Osteocyte (in vitro differentiated cells): ENCODE results near the gene PLCB1. TPM values are rescaled to one million over a fixed set of nuclear protein-coding genes. Genes with fewer than 3 reads are reported as not detected.

ENCODE experiments used
- DNase-seq: peaks from one replicate; pipeline ENCODE4 v3.0.0; 2021; ENCODE audit warnings: mixed read lengths; ENCODE audit not compliant: unreplicated experiment; ENCODE audit errors: extremely low spot score
- H3K27ac Mint-ChIP-seq: one replicate; pipeline ENCODE4 v1.8.0; 2021; ENCODE audit warnings: mild to moderate bottlenecking, mixed read lengths; ENCODE audit not compliant: unreplicated experiment
- H3K27me3 Mint-ChIP-seq: one replicate; pipeline ENCODE4 v1.8.0; 2021; ENCODE audit warnings: mixed read lengths; ENCODE audit not compliant: unreplicated experiment
- H3K36me3 Mint-ChIP-seq: one replicate; pipeline ENCODE4 v1.8.0; 2021; ENCODE audit warnings: mixed read lengths; ENCODE audit not compliant: unreplicated experiment
- H3K4me1 Mint-ChIP-seq: one replicate; pipeline ENCODE4 v1.8.0; 2021; ENCODE audit warnings: mixed read lengths; ENCODE audit not compliant: unreplicated experiment
- H3K4me3 Mint-ChIP-seq: one replicate; pipeline ENCODE4 v1.8.0; 2021; ENCODE audit warnings: mild to moderate bottlenecking, moderate library complexity, mixed read lengths; ENCODE audit not compliant: unreplicated experiment
- H3K9me3 Mint-ChIP-seq: one replicate; pipeline ENCODE4 v1.8.0; 2021; ENCODE audit warnings: mixed read lengths; ENCODE audit not compliant: unreplicated experiment
- total RNA-seq: library from RNA; stranded (reverse); gene quantifications from 2 replicates; pipeline ENCODE4 v1.2.1, GENCODE V29; 2021
- TF ChIP-seq, protein P1 (sequence below): fragments of 200-600 bp; sonication (generic); IDR thresholded peaks from 2 replicates; pipeline ENCODE4 v1.5.0; 2021; ENCODE audit warnings: antibody characterized with exemption, mild to moderate bottlenecking, moderate library complexity

PLCB1 gene
- total RNA-seq, 1 donor from 2014 or later = 33.3 TPM

DNA sequence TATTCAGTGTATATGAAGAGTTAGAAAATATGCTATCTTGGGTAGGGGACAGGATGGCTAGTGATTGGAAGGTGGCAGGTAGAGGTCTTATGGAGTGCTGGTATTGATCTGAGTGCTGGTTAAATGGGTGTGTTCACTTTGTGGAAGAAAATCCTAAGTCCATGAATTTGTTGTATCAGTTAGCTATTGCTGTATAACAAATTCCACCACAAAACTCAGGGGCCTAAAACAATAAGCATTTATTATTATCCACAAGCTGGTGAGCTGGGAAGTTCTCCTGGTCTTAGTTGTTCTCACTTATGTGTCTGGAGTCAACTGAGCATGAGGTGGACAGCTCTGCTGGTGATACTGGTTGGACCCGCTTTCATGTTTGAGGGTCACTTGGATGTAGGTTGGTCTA, 724.6 kb downstream of the PLCB1 start:
- H3K36me3 Mint-ChIP-seq = no peaks in the 10 kb centered on the region
- TF ChIP-seq, protein P1, sequence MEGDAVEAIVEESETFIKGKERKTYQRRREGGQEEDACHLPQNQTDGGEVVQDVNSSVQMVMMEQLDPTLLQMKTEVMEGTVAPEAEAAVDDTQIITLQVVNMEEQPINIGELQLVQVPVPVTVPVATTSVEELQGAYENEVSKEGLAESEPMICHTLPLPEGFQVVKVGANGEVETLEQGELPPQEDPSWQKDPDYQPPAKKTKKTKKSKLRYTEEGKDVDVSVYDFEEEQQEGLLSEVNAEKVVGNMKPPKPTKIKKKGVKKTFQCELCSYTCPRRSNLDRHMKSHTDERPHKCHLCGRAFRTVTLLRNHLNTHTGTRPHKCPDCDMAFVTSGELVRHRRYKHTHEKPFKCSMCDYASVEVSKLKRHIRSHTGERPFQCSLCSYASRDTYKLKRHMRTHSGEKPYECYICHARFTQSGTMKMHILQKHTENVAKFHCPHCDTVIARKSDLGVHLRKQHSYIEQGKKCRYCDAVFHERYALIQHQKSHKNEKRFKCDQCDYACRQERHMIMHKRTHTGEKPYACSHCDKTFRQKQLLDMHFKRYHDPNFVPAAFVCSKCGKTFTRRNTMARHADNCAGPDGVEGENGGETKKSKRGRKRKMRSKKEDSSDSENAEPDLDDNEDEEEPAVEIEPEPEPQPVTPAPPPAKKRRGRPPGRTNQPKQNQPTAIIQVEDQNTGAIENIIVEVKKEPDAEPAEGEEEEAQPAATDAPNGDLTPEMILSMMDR = no peak
- no peaks in the 10 kb centered on the region for H3K9me3 Mint-ChIP-seq
- no peaks in the 10 kb centered on the region for H3K27me3 Mint-ChIP-seq
- peaks cover 32% of the 10 kb centered on the region for H3K4me1 Mint-ChIP-seq
- no peak overlapping the region for H3K27ac Mint-ChIP-seq
- no peak overlapping the region for H3K4me3 Mint-ChIP-seq
- DNase-seq = no peak

DNA sequence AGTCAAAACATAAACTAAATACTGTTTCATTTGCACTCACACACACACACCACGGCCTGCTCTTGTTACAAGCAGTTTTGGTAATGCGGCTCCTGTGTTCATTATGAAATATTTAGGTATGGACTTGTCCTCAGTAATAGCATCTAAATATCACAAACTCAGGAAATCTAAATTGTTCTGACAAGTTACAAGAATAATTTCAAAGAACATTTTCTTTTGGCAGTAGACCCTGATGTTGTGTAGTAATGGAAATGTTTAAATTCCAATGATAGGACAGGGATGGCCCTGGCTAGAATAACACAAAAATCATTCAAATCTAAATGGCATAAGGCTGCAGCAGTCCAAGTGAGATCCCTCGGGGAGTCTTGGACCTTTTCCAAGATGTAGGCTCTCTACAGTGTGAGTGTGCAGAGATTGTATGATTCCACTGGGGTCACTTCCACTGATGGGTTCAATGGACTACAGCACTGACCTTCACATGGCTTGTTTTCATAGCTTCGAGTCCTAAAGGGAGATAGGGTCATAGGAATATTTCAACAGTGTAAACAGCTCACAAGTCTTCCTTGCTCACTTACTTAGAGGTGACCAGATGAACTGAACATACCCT, 726.2 kb downstream of the PLCB1 start:
- peaks cover 32% of the 10 kb centered on the region for H3K4me1 Mint-ChIP-seq
- H3K9me3 Mint-ChIP-seq = no peaks in the 10 kb centered on the region
- no peak for DNase-seq
- TF ChIP-seq, protein P1 = no peak
- H3K27me3 Mint-ChIP-seq = no peaks in the 10 kb centered on the region
- no peak overlapping the region for H3K4me3 Mint-ChIP-seq
- H3K27ac Mint-ChIP-seq = no peak overlapping the region
- no peaks in the 10 kb centered on the region for H3K36me3 Mint-ChIP-seq

DNA sequence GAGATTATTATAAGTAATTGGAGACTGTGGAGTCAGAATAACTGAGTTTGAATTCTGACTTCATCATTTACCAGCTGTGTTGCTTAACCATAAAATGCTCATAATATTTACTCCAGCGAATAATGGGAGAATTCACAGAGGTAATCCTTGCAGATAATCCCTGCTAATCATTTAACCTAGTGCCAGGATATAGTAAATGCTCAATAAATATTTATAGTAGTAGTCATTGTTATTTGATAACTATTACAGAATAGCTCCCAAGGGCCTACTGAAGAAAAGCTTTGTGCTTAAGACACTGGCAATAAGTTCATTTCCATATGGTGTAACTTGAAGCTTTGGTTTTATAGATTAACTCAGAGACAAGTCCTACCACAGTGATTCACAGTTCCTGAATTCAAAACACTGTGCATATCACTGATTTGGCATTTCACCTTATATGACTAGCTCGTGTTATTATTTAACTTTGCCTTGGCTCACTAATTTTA, 728.0 kb downstream of the PLCB1 start:
- DNase-seq = no peak
- Mint-ChIP-seq H3K27me3 (no peaks in the 10 kb centered on the region), H3K4me3 (no peak overlapping the region)

DNA sequence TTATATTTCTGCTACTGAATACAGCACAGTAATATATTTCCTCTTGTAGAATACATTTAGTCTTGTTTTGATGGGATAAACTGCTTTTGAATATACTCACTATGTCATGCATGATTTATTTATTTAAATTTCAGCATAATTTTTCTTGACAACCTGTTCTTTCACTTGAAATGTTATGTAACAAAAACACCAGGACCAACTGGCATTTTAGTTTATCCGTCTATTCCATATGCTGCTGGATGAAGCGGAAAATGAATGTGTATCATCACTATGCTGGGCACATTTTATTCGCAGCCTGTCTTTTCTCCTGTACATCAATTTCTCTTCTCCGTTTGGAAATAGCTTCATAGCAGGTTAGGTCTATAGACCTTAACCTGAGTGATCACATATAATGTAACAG, 730.0 kb downstream of the PLCB1 start:
- no peak for DNase-seq
- Mint-ChIP-seq H3K27ac (no peak overlapping the region), H3K4me1 (peaks cover 32% of the 10 kb centered on the region), H3K4me3 (no peak overlapping the region), H3K27me3 (no peaks in the 10 kb centered on the region), H3K36me3 (peaks cover 3% of the 10 kb centered on the region), H3K9me3 (peaks cover 4% of the 10 kb centered on the region)
- TF ChIP-seq, protein P1 = no peak

More for the DNA sequence above, 728.0 kb downstream of the PLCB1 start:
- no peaks in the 10 kb centered on the region for H3K36me3 Mint-ChIP-seq
- H3K4me1 Mint-ChIP-seq = peaks cover 32% of the 10 kb centered on the region
- peak overlapping the region; percentile 31 for H3K27ac Mint-ChIP-seq
- no peaks in the 10 kb centered on the region for H3K9me3 Mint-ChIP-seq
- TF ChIP-seq, protein P1 = no peak

DNA sequence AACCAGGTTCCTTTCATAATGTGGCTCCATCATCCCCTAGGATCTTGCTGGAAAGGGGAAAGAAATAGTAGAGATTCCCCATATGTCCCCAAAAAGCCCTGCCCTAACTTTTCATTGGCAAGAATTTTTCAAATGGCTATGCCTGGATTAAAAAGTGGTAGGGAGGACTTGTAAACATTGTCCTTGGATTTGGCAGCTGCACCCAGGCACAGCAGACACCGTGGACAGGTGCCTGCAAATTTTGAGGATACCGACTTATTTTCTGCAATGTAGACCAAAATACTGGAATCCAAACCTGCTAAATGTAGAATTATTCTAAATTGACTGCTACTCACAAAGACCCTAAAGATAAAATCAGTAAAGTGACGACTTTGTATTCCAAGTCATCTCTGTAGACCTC, 733.6 kb downstream of the PLCB1 start:
- Mint-ChIP-seq H3K4me3 (no peak overlapping the region), H3K9me3 (peaks cover 4% of the 10 kb centered on the region), H3K4me1 (peaks cover 17% of the 10 kb centered on the region), H3K36me3 (peaks cover 3% of the 10 kb centered on the region), H3K27me3 (no peaks in the 10 kb centered on the region), H3K27ac (no peak overlapping the region)
- TF ChIP-seq, protein P1 = no peak
- DNase-seq = no peak
